GM23338 (cell line): ENCODE data around the gene TAL2. TPM values are rescaled to one million over a fixed set of nuclear protein-coding genes. Genes with fewer than 3 reads are reported as not detected.

Experiments used
- ATAC-seq: fragments of 200-7000 bp; cut with Tn5 transposase; 3 replicates; pipeline ENCODE4 v1.9.1; 2020
- DNase-seq: peaks from one replicate; pipeline ENCODE4 v3.0.0-alpha.2; 2015; ENCODE audit warnings: low spot score
- H2AFZ ChIP-seq: fragments of 200-600 bp; sonication (generic); 2 replicates; pipeline ENCODE4 v1.8.0; 2016; ENCODE audit warnings: antibody characterized with exemption, mild to moderate bottlenecking, moderate library complexity
- H3F3A ChIP-seq: fragments of 200-600 bp; sonication (generic); replicated peaks from 2 replicates; pipeline ENCODE4 v1.8.0; 2017; ENCODE audit warnings: antibody characterized with exemption, mixed run types, low read depth
- H3K27ac ChIP-seq: fragments of 200-600 bp; sonication (generic); 2 replicates; pipeline ENCODE4 v1.6.1; 2016; ENCODE audit warnings: low read depth
- H3K27me3 ChIP-seq: fragments of 200-600 bp; sonication (generic); 2 replicates; pipeline ENCODE4 v1.8.0; 2016; ENCODE audit warnings: mild to moderate bottlenecking, mixed run types, moderate library complexity; ENCODE audit not compliant: insufficient read depth
- H3K36me3 ChIP-seq: fragments of 200-600 bp; sonication (generic); 2 replicates; pipeline ENCODE4 v1.8.0; 2016; ENCODE audit warnings: mild to moderate bottlenecking; ENCODE audit not compliant: insufficient read depth
- H3K4me1 ChIP-seq: fragments of 200-600 bp; sonication (generic); 2 replicates; pipeline ENCODE4 v1.8.0; 2016; ENCODE audit warnings: mild to moderate bottlenecking, moderate library complexity; ENCODE audit not compliant: insufficient read depth
- H3K4me2 ChIP-seq: fragments of 200-600 bp; sonication (generic); 2 replicates; pipeline ENCODE4 v1.7.1; 2017; ENCODE audit warnings: mixed run types
- H3K4me3 ChIP-seq: fragments of 200-600 bp; sonication (generic); 2 replicates; pipeline ENCODE4 v1.6.1; 2016; ENCODE audit warnings: mixed run types
- H3K79me2 ChIP-seq: fragments of 200-600 bp; sonication (generic); replicated peaks from 2 replicates; pipeline ENCODE4 v1.8.0; 2017; ENCODE audit warnings: mild to moderate bottlenecking; ENCODE audit not compliant: insufficient read depth
- H3K9me2 ChIP-seq: fragments of 200-600 bp; sonication (generic); 2 replicates; pipeline ENCODE4 v1.8.0; 2017; ENCODE audit not compliant: insufficient read depth
- H4K20me1 ChIP-seq: fragments of 200-600 bp; sonication (generic); replicated peaks from 2 replicates; pipeline ENCODE4 v1.8.0; 2017; ENCODE audit warnings: mild to moderate bottlenecking; ENCODE audit not compliant: insufficient read depth
- H3K27ac Mint-ChIP-seq: 2 replicates; pipeline ENCODE4 v1.8.0; 2020; ENCODE audit warnings: inconsistent platforms, mild to moderate bottlenecking, moderate library complexity, mixed read lengths
- H3K27me3 Mint-ChIP-seq: 3 replicates; pipeline ENCODE4 v1.8.0; 2022; ENCODE audit warnings: low read depth, mild to moderate bottlenecking, moderate library complexity, mixed read lengths, inconsistent platforms; ENCODE audit not compliant: insufficient read depth, poor library complexity
- H3K36me3 Mint-ChIP-seq: 3 replicates; pipeline ENCODE4 v1.8.0; 2021; ENCODE audit warnings: low read depth, mild to moderate bottlenecking, inconsistent platforms, moderate library complexity, mixed read lengths
- H3K4me1 Mint-ChIP-seq: 3 replicates; pipeline ENCODE4 v1.8.0; 2020; ENCODE audit warnings: mild to moderate bottlenecking, inconsistent platforms, mixed read lengths
- H3K4me3 Mint-ChIP-seq: 3 replicates; pipeline ENCODE4 v1.8.0; 2021; ENCODE audit warnings: moderate library complexity, mild to moderate bottlenecking, inconsistent platforms, mixed read lengths
- H3K9me3 Mint-ChIP-seq: 3 replicates; pipeline ENCODE4 v1.8.0; 2020; ENCODE audit warnings: moderate library complexity, mild to moderate bottlenecking, inconsistent platforms, mixed read lengths
- CREB1 ChIP-seq: fragments of 250-450 bp; sonication (Bioruptor Pico); IDR thresholded peaks from 2 replicates; pipeline ENCODE4 v1.5.0; 2020; ENCODE audit warnings: low read depth, mild to moderate bottlenecking, moderate library complexity
- CTCF ChIP-seq, 2 experiments: fragments of 200-600 bp in 1 of 2; sonication (generic) in 1 of 2; conservative IDR thresholded peaks; 2 replicates each; pipeline versions ENCODE4 v1.5.1 to v1.6.1; 2016 to 2017; ENCODE audit warnings: antibody characterized with exemption in 2 of 2, low read depth in 2 of 2, mild to moderate bottlenecking in 2 of 2, moderate library complexity in 1 of 2
- ETS1 ChIP-seq: IDR thresholded peaks from 2 replicates; pipeline ENCODE4 v1.6.1; 2016; ENCODE audit warnings: antibody characterized with exemption
- EZH2 ChIP-seq: fragments of 200-600 bp; sonication (generic); IDR thresholded peaks from one replicate; pipeline ENCODE4 v1.8.0; 2017; ENCODE audit warnings: antibody characterized with exemption, mild to moderate bottlenecking, low read depth; ENCODE audit not compliant: unreplicated experiment
- EZH2phosphoT487 ChIP-seq: fragments of 200-600 bp; sonication (generic); IDR thresholded peaks from one replicate; pipeline ENCODE4 v1.8.1; 2018; ENCODE audit warnings: antibody characterized with exemption; ENCODE audit not compliant: unreplicated experiment
- JUNB ChIP-seq: IDR thresholded peaks from one replicate; pipeline ENCODE4 v1.6.1; 2016; ENCODE audit warnings: antibody characterized with exemption; ENCODE audit not compliant: unreplicated experiment
- NANOG ChIP-seq: IDR thresholded peaks from 2 replicates; pipeline ENCODE4 v1.6.1; 2016; ENCODE audit warnings: antibody characterized with exemption, borderline replicate concordance
- POLR2AphosphoS5 ChIP-seq: IDR thresholded peaks from 2 replicates; pipeline ENCODE4 v1.6.1; 2016; ENCODE audit warnings: antibody characterized with exemption, low read depth
- REST ChIP-seq: IDR thresholded peaks from one replicate; pipeline ENCODE4 v1.6.1; 2018; ENCODE audit warnings: antibody characterized with exemption; ENCODE audit not compliant: unreplicated experiment
- STAT1 ChIP-seq: IDR thresholded peaks from one replicate; pipeline ENCODE4 v1.6.1; 2016; ENCODE audit warnings: antibody characterized with exemption; ENCODE audit not compliant: unreplicated experiment
- ZNF114 ChIP-seq: fragments of 250-450 bp; sonication (Bioruptor Pico); IDR thresholded peaks from 2 replicates; pipeline ENCODE4 v1.5.0; 2020; ENCODE audit warnings: mild to moderate bottlenecking, moderate library complexity
- ZNF331 ChIP-seq: fragments of 250-450 bp; sonication (Bioruptor Pico); IDR thresholded peaks from 2 replicates; pipeline ENCODE4 v1.5.0; 2020; ENCODE audit warnings: low read depth, mild to moderate bottlenecking, moderate library complexity
- ZNF462 ChIP-seq: fragments of 250-450 bp; sonication (Bioruptor Pico); IDR thresholded peaks from 2 replicates; pipeline ENCODE4 v1.5.0; 2020; ENCODE audit warnings: mild to moderate bottlenecking, moderate library complexity
- polyA plus RNA-seq: library from polyadenylated mRNA; unstranded; fragments of >200 nt; fragmentation: Nextera tagmentation; extraction: Ambion mirVana; gene quantifications from 2 replicates; pipeline ENCODE4 v1.2.1, GENCODE V29; 2016
- total RNA-seq: library from RNA; depleted of rRNA; stranded (reverse); fragments of >200 nt; shearing (Covaris generic); gene quantifications from 2 replicates; pipeline ENCODE4 v1.2.3, GENCODE V29; 2014

TAL2 gene
- total and polyA plus RNA-seq, 2 experiments from 2014 or later: 0.79 TPM; not detected in 1

GRCh38 chr9:105679257-105680022, 17.2 kb downstream of the TAL2 start:
- H3K27me3 ChIP-seq: no peaks in the 10 kb centered on the region

More at GRCh38 chr9:105679257-105680022, 17.2 kb downstream of the TAL2 start:
- Histone ChIP-seq H3K4me3 (no peak overlapping the region), H3K4me2 (no peak overlapping the region), H3K79me2 (no peaks in the 10 kb centered on the region), H2AFZ (no peak overlapping the region), H4K20me1 (no peaks in the 10 kb centered on the region; the same call in 1 of the 2 replicates), H3K27ac (no peak overlapping the region), H3F3A (no peaks in the 10 kb centered on the region), H3K36me3 (no peaks in the 10 kb centered on the region), H3K9me2 (no peaks in the 10 kb centered on the region), H3K4me1 (no peaks in the 10 kb centered on the region)
- DNase-seq: no peak
- H3K27me3 Mint-ChIP-seq: peaks cover 3% of the 10 kb centered on the region
- H3K27ac Mint-ChIP-seq: no peak overlapping the region
- no peak for ATAC-seq
- peaks cover 12% of the 10 kb centered on the region for H3K4me1 Mint-ChIP-seq
- H3K4me3 Mint-ChIP-seq: no peak overlapping the region
- TF ChIP-seq EZH2: no peak
- no peak for TF ChIP-seq STAT1
- no peak for TF ChIP-seq POLR2AphosphoS5
- no peak for TF ChIP-seq ZNF114 (CRISPR knock-in tag)
- TF ChIP-seq JUNB: no peak
- TF ChIP-seq NANOG: no peak
- no peak for TF ChIP-seq ETS1
- TF ChIP-seq CTCF (conservative IDR thresholded peaks at IDR 0.05; ENCODE audit: low read depth in 2 of 2): no peak
- no peak for TF ChIP-seq REST
- no peak for TF ChIP-seq CREB1
- no peak for TF ChIP-seq ZNF462 (CRISPR knock-in tag)
- TF ChIP-seq ZNF331 (CRISPR knock-in tag): no peak
- TF ChIP-seq EZH2phosphoT487: no peak
- H3K36me3 Mint-ChIP-seq: no peaks in the 10 kb centered on the region
- H3K9me3 Mint-ChIP-seq: no peaks in the 10 kb centered on the region
